Activated CD4-positive, alpha-beta T cell treated with anti-CD3 and anti-CD28 coated beads for 48 hours (primary cell): ENCODE measurements around the gene MAPK4.

Experiments used
- DNase-seq: peaks from one replicate; pipeline ENCODE4 v3.0.0-alpha.2; 2020

MAPK4 gene

DNA sequence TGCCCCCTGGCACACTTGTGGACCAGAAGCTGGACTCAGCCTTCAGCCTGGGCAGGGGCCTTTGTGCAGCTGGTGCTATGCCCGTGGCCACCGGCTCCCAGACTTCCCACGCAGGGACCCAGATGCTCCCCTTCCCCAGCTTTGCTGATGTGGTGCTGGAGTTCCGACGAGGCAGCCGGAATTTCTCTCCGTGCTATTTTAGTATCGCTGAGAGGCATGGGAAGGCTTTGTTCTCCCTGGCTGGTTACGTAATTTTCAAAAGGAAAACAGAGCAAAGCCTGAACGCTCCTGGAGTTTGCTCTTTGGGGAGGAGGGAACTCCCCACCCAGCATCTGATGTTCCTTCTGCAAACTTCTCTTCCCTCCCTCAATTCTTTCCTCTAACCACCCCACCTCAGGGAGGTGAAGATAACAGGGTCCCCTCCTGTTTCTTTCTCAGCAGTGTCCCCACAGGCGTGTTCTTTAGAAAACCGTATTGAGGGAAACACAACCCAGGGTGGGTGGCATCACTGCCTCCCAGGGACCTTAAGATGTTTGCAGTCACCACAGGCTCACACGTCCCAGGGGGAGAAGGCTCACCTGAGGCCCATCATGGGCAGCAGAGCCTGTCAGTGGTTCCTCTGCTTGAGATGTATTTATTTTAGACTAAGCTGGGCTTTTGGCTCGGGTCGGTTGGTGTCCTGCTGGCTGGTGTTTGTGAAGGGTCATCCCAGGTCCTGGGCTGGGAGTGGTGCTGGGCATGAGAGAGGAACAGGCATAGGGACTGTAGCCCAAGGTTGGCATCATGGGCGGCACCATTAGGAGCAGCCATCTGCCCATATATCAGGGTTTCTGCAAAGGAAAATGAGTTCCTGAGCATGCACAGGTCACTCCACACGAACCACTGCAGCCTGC is 95.0 kb downstream of the MAPK4 start:
- no peak for DNase-seq

DNA sequence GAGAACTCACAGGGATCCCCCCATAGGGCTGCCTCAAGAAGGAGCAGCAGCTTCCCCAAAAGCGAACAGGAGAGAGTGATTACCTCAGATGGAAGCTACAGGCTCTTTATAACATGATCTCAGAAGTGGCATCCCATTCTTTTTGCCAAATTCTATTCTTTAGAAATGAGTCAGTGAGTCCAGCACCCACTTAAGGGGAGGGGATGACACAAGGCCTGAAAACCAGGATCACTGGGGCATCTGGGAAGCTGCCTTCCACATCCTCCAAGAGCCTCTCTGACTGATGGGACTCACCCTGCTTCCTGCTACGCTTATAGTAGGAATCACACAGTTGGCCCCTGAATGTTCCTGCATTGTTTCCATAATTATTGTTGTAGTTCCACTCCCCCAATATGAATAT is 96.5 kb downstream of the MAPK4 start:
- DNase-seq = no peak

DNA sequence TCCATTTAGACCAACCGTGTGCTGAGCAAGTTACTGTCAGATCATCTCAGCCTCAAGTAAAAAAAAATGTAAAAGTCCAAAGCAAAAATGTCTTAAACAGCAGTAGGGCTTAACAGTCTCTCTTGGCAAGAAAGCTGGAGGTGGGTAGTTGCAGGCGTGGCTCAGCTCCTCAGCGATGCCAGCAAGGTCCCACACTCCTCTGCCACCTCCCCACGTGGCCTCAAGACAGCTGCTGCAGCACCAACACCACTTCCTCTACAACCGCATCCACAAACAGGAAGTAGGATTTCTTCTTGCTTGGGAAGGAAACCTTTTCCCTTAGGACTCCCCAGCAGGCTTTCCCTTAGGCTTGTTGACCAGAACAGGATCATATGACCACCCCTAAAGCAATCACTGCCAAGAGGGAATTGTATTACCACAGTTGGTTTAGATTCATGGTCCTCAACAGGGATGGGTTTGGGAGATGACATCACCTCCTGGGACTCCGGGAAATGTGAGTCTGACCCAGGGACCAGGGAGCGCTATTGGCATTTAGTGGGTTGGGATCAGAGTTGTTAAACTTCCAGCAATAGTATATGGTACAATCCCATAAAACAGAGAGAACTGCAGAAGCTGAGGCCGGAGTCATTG is 97.1 kb downstream of the MAPK4 start:
- no peak for DNase-seq

- no peak for DNase-seq
Observed at GRCh38 chr18:50658601-50659000, 98.7 kb downstream of the MAPK4 start.

DNA sequence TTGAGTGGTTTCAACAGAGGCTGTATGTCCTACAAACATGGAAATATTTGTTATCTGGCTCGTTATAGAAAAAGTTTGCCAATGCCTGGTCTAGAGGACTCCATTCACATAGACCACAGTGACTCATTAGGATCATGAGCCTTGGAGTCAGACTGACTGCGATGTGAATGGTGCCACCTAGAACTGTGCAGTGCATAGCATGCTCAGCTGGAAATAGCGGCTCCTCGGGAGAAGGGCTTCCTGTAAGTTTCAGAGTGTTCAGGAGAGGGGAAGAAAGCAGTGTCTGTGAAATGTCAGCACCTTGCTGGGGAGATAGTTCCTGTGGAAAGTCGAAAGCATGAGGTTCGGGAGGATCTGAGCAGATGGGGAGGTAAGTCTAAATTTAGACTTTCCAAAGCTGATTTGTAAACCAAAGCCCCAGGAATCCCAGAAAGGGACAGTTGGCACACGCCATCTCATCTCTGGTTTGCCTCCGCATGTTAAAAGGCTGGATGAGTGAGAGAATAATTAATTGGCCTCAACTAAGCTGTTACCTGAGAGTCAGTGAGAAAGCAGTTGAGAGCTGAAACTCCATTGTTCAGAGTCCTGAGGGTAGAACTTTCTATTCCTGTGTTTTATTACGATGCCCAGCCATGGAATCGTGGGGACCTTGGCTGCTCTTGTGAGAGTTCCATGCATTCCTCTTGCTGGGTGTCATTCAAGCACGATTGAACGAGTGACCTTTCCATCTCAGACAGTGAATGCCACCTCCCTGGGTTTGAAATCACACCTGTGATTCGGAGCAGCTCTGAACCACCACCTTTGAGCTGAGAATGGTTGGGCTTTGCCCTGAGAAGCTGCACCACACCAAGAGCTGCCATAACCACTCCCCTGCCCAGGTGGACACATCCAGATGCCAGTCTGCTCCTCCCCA is 99.5 kb downstream of the MAPK4 start:
- no peak for DNase-seq

DNA sequence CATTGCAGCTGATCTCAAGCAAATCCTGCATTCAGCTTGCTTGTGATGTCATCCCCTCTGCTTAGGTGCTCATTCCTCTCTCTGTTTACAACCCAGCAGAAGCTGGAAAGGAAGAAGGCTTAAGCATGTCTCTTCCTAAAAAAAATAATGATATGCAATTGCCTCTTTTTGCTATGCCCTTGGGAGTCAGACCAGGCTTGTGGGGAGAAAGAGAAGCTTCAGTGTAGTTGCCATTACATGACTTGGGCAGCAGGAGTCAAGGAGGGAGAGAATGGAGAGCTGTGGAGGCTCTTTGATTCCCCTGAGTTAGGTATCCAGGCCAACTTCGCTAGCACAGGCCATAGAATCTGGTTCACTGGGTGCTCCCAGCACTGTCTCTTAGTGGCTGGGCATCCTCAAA is 101.1 kb downstream of the MAPK4 start:
- no peak for DNase-seq

GRCh38 chr18:50662177-50662576 is 102.3 kb downstream of the MAPK4 start:
- DNase-seq = no peak

DNA sequence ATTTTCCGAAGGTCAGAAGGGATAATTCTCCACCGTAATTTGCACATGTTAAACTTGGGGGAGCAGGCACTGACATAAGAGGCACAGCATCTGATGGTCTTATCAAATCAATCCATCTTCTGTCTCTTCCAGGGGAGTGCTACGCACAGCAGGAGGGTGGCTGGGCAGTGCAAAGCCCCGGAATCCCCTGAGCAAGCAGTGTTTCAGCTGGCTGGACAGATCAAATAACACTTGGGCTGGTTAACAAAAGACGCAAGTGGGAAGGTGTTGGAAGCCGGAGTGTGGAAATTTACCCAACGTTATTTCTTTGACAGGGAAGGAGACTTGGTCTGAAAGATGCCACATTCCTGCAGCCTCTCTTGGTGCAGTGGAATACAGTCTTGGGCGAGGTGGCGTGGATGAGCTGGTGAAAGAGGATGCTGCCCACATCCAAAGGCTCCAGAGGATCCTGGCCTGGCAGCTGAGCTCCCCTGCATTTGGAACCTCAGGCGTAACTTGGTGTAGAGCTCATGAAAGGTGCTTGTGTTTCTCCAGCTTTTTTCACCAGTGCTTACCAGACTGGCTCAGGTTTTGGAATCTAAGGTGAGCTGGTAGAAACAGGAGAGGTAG is 103.0 kb downstream of the MAPK4 start:
- DNase-seq = no peak

GRCh38 chr18:50663626-50664441 is 103.9 kb downstream of the MAPK4 start:
- no peak for DNase-seq

DNA sequence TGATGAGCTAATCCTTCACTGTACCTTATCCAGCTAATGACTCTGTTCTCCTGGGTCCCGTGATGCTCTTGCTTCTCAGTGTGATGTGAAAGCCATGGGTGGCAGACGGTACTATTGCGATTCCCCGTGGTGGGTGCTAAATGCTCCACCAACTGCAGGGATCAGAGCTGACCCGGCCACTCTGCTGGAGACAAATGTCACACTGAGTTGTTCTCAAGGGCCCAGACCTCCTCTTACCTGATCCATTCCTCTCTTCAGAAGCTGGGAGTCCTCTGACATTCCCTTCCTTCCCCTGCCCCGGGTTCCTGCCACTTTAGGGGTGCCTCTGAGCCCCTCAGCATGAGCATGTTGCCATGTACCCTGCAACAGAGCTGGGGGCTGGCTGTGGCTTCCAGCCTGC is 105.1 kb downstream of the MAPK4 start:
- DNase-seq = no peak

GRCh38 chr18:50665519-50665918 is 105.6 kb downstream of the MAPK4 start:
- DNase-seq = no peak

DNA sequence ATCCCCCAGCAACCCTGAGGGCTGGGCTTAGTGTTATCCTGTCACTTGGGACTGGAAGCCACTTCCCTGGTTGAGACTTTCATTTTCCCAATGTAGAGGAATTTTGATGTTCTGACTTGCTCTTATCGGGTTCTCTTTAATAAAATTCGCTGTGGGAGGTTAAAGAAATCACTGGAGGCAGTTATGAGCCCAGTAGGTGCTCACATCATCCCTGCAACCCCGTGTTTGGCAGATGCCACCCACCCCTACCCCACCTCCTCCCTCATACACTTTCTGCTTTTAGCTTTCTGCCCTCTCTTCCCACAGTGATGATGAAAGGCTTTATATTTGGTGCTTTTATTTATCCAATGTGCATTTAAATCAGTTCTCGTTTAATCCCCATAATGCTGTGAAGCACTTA is 106.6 kb downstream of the MAPK4 start:
- DNase-seq = no peak

DNA sequence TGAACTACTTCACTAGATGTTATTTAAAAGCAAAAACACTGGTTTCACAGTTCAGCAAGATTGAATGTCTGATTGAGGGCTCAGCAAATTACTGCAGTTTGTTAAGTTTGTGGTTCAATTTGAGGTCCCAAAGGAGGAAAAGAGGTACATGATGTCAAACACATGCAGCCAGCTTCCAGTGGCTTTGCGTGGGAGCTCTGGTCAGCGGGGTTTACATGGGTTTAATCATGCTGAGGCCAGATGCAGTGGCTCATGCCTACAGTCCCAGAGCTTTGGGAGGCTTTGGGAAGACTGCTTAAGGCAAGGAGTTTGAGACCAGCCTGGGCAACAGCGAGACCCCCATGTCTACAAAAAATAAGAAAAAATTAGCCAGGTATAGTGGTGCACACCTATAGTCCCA is 111.5 kb downstream of the MAPK4 start:
- no peak for DNase-seq

DNA sequence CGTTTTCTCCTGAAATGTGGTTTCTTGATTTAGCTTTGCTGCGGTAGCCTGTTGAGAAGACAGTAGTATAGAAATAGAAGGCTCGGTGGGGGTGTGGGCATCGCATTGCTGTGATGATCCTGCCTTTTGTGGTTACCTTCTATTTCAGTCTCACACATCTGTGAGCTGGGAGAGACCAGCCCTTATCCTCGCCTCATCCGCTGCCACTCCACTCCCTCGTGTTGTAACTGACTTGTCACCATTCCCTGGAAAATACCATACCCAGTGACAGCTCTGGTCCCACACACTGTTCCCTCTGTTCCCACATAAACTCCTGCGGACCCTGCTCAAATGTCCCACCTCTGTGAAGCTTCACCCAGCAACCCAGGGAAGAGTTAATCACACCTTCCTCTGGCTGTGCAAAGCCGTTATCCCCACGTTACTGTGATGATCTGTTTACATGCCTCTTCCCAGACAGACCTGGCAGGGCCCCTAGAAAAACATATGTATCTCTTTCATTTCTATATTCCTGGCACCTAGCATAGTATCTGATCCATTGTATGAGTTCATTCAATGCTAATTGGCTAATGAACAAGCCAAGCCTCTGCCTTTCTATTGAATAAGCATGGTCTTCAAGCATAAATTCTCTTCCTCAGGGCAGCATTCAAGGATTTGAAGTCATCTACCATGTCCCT is 114.6 kb downstream of the MAPK4 start:
- no peak for DNase-seq

GRCh38 chr18:50675043-50675442 is 115.2 kb downstream of the MAPK4 start:
- no peak for DNase-seq

DNA sequence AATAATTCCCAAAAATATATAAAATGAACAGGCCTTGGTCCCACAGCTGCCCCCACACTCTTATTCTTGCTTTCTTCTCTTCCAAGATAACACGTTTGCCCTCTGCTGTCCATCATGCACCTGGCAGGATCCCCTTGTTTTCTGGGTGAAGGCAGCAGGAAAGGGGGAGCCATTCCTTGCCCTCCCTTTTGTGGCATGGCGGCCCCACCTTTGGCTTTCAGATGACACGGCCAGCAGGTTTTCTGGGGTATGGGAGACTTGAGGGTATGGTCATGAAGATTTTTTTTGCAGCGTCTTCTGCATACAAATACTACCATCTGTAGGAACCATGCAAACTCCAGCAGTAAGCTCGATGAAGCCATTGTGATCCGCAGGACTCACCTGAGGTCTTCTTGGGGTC is 118.8 kb downstream of the MAPK4 start:
- DNase-seq = no peak

DNA sequence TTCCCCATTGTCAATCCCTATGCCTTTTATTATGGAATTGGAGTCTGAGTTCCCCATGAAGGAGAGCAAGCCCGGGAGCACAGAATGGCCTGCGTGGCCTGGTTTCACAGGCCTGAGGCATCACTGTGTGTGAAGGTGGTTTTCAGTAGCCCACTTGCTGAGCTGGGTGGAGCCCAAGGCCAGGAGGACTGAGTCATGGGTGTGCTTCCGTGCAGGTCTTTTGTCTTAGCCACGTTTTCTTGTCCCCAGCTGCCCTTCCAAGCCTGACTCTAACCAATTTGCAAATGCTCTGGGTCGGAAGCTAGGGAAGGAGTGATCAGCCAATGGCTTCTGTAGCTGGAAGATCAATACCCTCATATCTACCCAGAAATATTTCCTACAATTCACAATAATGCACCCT is 119.2 kb downstream of the MAPK4 start:
- no peak for DNase-seq

DNA sequence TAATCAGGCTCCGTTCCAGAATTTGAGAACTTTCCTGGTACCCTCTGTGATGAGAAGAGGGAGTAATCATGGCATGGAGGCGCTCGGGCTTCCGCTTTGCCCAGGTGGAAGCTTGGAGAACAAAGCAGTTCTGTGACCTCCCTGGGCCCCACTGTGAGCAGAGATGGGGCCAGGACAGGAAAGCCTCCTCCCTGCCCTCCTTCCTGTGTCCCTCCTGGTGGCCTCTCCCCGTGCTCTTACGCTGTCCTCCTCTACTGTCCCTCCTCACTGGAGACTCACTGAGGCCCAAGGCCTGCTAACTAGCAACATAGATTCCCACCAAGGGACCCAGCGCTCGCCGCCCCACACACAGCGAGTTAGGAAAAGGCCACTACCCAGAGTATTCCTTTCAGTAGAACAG is 119.8 kb downstream of the MAPK4 start:
- no peak for DNase-seq

DNA sequence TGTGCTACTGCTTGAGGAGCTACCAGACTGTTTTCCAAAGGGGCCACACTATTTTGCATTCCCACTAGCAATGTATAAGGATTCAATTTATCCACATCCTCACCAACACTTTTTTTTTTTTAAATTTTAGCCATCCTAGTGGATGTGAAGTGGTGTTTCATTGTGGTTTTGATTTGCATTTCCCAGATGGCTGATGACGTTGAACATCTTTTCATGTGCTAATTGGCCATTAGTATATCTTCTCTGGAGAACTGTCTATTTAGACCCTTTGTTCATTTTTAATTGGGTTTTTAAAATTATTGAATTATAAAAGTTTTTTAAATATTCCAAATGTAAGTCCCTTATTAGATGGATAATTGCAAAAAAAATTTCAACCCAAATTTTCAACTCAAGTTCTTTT is 121.1 kb downstream of the MAPK4 start:
- no peak for DNase-seq

DNA sequence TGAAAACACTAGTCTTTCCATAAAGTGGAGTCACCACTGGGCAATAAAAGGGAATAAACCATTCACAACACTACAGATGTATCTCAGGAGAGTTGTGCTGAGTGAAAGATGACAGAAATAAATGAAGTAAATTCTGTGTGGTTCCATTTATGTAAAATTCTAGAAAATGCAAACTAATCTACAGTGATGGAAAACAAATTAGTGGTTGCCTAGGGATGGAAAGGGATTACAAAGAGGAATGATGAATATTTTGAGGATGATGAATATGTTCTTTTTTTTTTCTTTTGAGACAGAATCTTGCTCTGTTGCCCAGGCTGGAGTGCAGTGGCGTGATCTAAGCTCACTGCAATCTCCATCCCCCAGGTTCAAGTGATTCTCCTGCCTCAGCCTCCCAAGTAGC is 123.0 kb downstream of the MAPK4 start:
- DNase-seq = no peak

GRCh38 chr18:50686409-50686808 is 126.5 kb downstream of the MAPK4 start:
- no peak for DNase-seq

DNA sequence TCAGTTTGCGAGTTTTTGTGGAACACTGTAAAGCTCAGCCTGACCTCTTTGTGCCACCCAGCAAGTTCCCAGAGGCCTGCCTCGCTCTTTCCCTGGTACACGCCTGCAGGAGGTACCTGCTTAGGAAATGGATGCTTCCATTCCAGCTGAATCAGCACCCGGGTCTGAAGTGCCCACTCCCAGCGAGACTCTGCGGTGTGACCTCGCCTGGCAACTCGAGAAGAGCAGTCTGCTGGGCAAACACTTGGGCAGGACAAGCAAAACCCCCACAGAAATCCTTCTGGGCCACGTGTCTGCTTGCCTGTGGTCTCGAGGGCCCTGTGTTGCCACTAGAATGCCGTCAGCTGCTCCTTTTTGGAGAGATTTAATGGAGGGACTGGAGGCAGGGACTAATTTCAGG is 127.6 kb downstream of the MAPK4 start:
- DNase-seq = no peak
